ENCODE results near the gene NBPF14.
"Not testable (repeated sequence)": the region's sequence is repeated elsewhere in the genome, so short reads cannot be mapped to it uniquely, and the experiment has no call there.

DNA sequence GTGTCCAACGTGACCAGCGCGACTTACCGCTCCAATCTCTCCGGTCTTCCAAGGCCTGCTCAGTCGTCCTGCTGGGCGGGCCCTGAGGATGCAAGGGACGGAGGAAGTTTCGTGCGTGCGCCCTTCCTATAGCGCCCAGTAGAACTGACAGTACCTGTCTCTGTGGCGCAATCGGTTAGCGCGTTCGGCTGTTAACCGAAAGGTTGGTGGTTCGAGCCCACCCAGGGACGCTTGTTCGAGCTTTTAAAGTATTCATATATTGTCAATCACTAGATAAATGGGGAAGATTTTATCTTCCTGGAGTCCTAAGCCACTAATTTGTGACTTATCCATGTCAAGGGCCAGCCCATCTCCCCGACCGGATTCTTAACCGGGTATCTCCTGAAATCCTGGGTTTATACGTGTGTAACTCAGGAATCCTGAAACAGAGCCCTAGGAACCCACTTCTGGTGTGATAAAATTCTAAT, 66.7 kb downstream of the NBPF14 start:
- TF ChIP-seq, protein P1, sequence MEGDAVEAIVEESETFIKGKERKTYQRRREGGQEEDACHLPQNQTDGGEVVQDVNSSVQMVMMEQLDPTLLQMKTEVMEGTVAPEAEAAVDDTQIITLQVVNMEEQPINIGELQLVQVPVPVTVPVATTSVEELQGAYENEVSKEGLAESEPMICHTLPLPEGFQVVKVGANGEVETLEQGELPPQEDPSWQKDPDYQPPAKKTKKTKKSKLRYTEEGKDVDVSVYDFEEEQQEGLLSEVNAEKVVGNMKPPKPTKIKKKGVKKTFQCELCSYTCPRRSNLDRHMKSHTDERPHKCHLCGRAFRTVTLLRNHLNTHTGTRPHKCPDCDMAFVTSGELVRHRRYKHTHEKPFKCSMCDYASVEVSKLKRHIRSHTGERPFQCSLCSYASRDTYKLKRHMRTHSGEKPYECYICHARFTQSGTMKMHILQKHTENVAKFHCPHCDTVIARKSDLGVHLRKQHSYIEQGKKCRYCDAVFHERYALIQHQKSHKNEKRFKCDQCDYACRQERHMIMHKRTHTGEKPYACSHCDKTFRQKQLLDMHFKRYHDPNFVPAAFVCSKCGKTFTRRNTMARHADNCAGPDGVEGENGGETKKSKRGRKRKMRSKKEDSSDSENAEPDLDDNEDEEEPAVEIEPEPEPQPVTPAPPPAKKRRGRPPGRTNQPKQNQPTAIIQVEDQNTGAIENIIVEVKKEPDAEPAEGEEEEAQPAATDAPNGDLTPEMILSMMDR (IDR thresholded peaks at IDR 0.05) = not testable (repeated sequence)
- TF ChIP-seq POLR2A (IDR thresholded peaks at IDR 0.05) = not testable (repeated sequence)

All from esophagus squamous epithelium (tissue), 4 donors.